Left lung (tissue), 10 donors: ENCODE measurements around the gene VCP. TPM values are rescaled to one million over a fixed set of nuclear protein-coding genes. Genes with fewer than 3 reads are reported as not detected.

ENCODE experiments used
- ATAC-seq: fragments of 200-7000 bp; cut with Tn5 transposase; one replicate; pipeline ENCODE4 v1.9.1; 2020; ENCODE audit warnings: moderate library complexity
- DNase-seq, 4 donors: peaks; one replicate each; pipeline ENCODE4 v3.0.0-alpha.2; 2013 to 2020
- H3K27ac ChIP-seq, 2 donors: fragments of 200-600 bp; sonication (generic) in 1 of 2; one replicate each; pipeline versions ENCODE4 v1.5.0 to v1.8.0; 2020 to 2021
- H3K27me3 ChIP-seq, 2 donors: fragments of 200-600 bp; sonication (generic) in 1 of 2; one replicate each; pipeline versions ENCODE4 v1.5.0 to v1.8.0; 2020 to 2021
- H3K36me3 ChIP-seq, 2 donors: fragments of 200-600 bp; sonication (generic) in 1 of 2; one replicate each; pipeline versions ENCODE4 v1.5.0 to v1.8.0; 2020 to 2021
- H3K4me1 ChIP-seq, 2 donors: fragments of 200-600 bp; one replicate each; pipeline ENCODE4 v1.8.0; 2021
- H3K4me3 ChIP-seq, 2 donors: fragments of 200-600 bp; sonication (generic) in 1 of 2; one replicate each; pipeline versions ENCODE4 v1.5.0 to v1.8.0; 2020 to 2021; ENCODE audit warnings: mild to moderate bottlenecking in 1 of 2
- H3K9me3 ChIP-seq, 2 donors: fragments of 200-600 bp; sonication (generic) in 1 of 2; one replicate each; pipeline versions ENCODE4 v1.5.0 to v1.8.0; 2020 to 2021
- intact Hi-C, 2 donors: fragments of 100-400 bp; cut with DNase I; formaldehyde crosslinking; loops; one replicate each; pipeline versions ENCODE4 v1.11.2 to v1.14.2; 2022
- polyA plus RNA-seq, 6 donors: library from polyadenylated mRNA; unstranded; fragments of 120-200 nt; gene quantifications; one replicate each; pipeline ENCODE4 v1.2.1, GENCODE V29; 2013; ENCODE audit not compliant: insufficient read length in 6 of 6
- total RNA-seq, 2 donors: library from RNA; stranded (reverse); fragmentation: NEBNext Ultra II Directional; extraction: Animal tissue kit (Norgen Biotek cat#: 25700); gene quantifications; one replicate each; pipeline ENCODE4 v1.2.1, GENCODE V29; 2021
- TF ChIP-seq, protein P1 (sequence below), 2 donors: fragments of 200-600 bp; sonication (generic) in 1 of 2; IDR thresholded peaks; one replicate each; pipeline versions ENCODE4 v1.5.0 to v1.8.0; 2021; ENCODE audit warnings: antibody characterized with exemption in 2 of 2
- donor health status: DM: no; HTN: yes; CAD: no.
- donor health status: DM: no; HTN: no; CAD: no.

Gene VCP
- total and polyA plus RNA-seq, 8 donors, result 198 to 327 (median 224) TPM

DNA sequence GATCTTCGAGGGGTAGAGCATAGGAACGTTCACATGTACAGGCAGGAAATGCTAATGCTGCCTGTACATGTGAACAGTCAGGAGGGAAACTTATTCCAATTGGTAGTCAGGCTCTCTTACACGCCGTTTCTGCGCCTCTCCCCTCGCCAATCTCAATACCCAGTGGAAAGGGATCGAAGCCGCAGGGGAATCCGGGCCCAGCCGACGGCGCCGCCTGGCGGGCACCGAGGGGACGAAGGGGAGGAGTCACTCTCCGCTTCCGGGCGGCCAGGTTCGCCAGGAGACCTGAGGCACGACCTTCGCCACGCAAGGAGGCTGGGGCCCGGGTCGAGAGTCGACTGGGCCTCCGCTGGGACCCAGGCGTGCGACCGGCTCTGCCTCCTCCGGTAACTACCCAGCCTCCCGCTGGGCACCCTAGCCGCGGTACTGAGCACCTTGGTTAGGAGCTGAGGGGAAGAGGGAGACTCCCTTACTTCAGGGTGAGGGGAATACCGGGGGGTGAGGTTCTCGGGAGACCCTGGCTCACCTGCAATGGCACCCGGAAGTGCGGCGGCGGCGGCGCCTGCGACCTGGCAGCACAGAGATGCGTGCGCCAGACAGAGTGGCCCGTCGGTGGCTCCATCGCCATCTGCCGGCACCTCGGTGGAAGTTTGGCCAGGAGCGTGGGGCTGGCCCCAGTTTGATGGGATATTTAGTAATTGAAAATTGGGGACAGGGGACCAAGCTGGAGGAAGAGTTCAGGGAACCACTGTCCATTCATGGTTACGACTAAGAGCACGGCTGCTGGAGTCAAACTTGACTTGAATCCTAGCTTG is 23.8 kb upstream of the VCP start, which contains the start of gene PIGO:
Gene PIGO (minus strand): TSS at position 557 of the 815 bp plus-strand sequence. CDS start 1,026 bp downstream, outside the sequence.
- intact Hi-C loops, result loop anchor here in 1 of 2 donors (10.0 kb wide), 1 partner anchor 201 kb away; a partner anchor contains a TSS
- Histone ChIP-seq H3K4me1 (peaks cover 8 to 20% of the 10 kb centered on the region in 2 donors), H3K4me3 (peak within 1 kb of the TSS; percentile 69 to 79), H3K27me3 (no peaks in the 10 kb centered on the region), H3K9me3 (no peaks in the 10 kb centered on the region), H3K27ac (peak within 1 kb of the TSS; percentile 95 to 96), H3K36me3 (peaks cover 0 to 48% of the 10 kb centered on the region in 2 donors)
- TF ChIP-seq, protein P1, sequence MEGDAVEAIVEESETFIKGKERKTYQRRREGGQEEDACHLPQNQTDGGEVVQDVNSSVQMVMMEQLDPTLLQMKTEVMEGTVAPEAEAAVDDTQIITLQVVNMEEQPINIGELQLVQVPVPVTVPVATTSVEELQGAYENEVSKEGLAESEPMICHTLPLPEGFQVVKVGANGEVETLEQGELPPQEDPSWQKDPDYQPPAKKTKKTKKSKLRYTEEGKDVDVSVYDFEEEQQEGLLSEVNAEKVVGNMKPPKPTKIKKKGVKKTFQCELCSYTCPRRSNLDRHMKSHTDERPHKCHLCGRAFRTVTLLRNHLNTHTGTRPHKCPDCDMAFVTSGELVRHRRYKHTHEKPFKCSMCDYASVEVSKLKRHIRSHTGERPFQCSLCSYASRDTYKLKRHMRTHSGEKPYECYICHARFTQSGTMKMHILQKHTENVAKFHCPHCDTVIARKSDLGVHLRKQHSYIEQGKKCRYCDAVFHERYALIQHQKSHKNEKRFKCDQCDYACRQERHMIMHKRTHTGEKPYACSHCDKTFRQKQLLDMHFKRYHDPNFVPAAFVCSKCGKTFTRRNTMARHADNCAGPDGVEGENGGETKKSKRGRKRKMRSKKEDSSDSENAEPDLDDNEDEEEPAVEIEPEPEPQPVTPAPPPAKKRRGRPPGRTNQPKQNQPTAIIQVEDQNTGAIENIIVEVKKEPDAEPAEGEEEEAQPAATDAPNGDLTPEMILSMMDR (IDR thresholded peaks at IDR 0.05), result peak; percentile 68 to 83
- DNase-seq (peak; percentile 77 to 98 (median 92)), ATAC-seq (peak; percentile 98)

- H3K27me3 ChIP-seq, result no peaks in the 10 kb centered on the region
- no peak for ATAC-seq
- intact Hi-C loops, result loop anchor here in 1 of 2 donors (10.0 kb wide), 1 partner anchor 197 kb away; a partner anchor contains a TSS
- peaks cover 0 to 63% of the 10 kb centered on the region in 2 donors for H3K36me3 ChIP-seq
- H3K4me3 ChIP-seq, result no peak overlapping the region
- TF ChIP-seq, protein P1 (IDR thresholded peaks at IDR 0.05), result no peak
- H3K4me1 ChIP-seq, result peaks cover 6 to 12% of the 10 kb centered on the region in 2 donors
- H3K27ac ChIP-seq, result no peak overlapping the region
- H3K9me3 ChIP-seq, result no peaks in the 10 kb centered on the region
- DNase-seq, result no peak
These were observed 19.1 kb upstream of the VCP start for GRCh38 chr9:35091536-35091935.

- Histone ChIP-seq H3K4me1 (no peaks in the 10 kb centered on the region), H3K36me3 (peaks cover 0 to 63% of the 10 kb centered on the region in 2 donors), H3K27ac (no peak overlapping the region), H3K9me3 (no peaks in the 10 kb centered on the region), H3K27me3 (no peaks in the 10 kb centered on the region), H3K4me3 (no peak overlapping the region)
- TF ChIP-seq, protein P1 (IDR thresholded peaks at IDR 0.05), result no peak
- ATAC-seq, result no peak
- no peak for DNase-seq
- intact Hi-C loops, result no loop called here
These were observed 17.0 kb upstream of the VCP start for GRCh38 chr9:35089434-35089833.

DNA sequence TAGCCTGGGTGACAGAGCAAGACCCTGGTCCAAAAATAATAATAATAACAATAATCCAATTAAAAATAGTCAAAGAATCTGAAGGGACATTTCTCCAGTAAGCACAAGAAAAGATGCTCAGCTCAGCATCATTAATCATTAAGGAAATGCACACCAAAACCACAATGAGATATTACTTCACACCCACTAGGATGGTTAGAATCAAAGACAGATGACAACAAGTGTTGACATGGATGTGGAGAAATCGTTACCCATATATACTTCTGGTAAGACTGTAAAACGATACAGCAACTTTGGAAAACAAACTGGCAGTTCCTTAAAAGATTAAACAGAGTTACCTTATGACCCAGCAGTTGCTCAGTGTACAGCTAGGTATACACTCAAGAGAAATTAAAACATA is 12.7 kb upstream of the VCP start:
- no peak for ATAC-seq
- intact Hi-C loops, result no loop called here
- TF ChIP-seq, protein P1 (IDR thresholded peaks at IDR 0.05), result no peak

More for the DNA sequence above, 12.7 kb upstream of the VCP start:
- DNase-seq, result no peak
- Histone ChIP-seq H3K36me3 (peaks cover 0 to 28% of the 10 kb centered on the region in 2 donors), H3K27ac (no peak overlapping the region), H3K4me1 (no peaks in the 10 kb centered on the region), H3K4me3 (no peak overlapping the region), H3K27me3 (no peaks in the 10 kb centered on the region), H3K9me3 (no peaks in the 10 kb centered on the region)
